Gastrocnemius medialis (tissue), 4 donors: ENCODE measurements around the gene HCRTR2.
"Not testable (repeated sequence)": the region's sequence is repeated elsewhere in the genome, so short reads cannot be mapped to it uniquely, and the experiment has no call there.

ENCODE experiments used
- CTCF ChIP-seq, 5 experiments: fragments of 450-650 bp in 3 of 5; fragments of 200-600 bp in 2 of 5; sonication (generic) in 2 of 5; IDR thresholded peaks in 4 of 5; conservative IDR thresholded peaks in 1 of 5; 1 replicate in 4 of 5; 2 replicates in 1 of 5; pipeline ENCODE4 v1.5.1; 2016 to 2019; ENCODE audit warnings: antibody characterized with exemption in 5 of 5, mild to moderate bottlenecking in 3 of 5, moderate library complexity in 3 of 5
- POLR2A ChIP-seq, 2 donors: fragments of 450-650 bp; IDR thresholded peaks; one replicate each; pipeline ENCODE4 v1.6.1; 2017; ENCODE audit warnings: antibody characterized with exemption in 2 of 2, mild to moderate bottlenecking in 2 of 2, moderate library complexity in 2 of 2

GRCh38 chr6:55297214-55297613, 122.9 kb downstream of the HCRTR2 start:
- not testable (repeated sequence) for TF ChIP-seq CTCF (IDR thresholded peaks at IDR 0.05 in 4 of 5, conservative IDR thresholded peaks at IDR 0.05 in 1 of 5); POLR2A (IDR thresholded peaks at IDR 0.05)
